ENCODE measurements around the gene NAP1L2.
"Not testable (repeated sequence)": the region's sequence is repeated elsewhere in the genome, so short reads cannot be mapped to it uniquely, and the experiment has no call there.

The NAP1L2 gene

GRCh38 chrX:73214426-73215094 lies at the start of gene NAP1L2:
NAP1L2 (minus strand) TSS chrX:73214851; CDS start chrX:73214492, 359 bp downstream.
- no peak for DNase-seq

GRCh38 chrX:73262991-73263390 lies 48.3 kb upstream of the NAP1L2 start:
- DNase-seq, result peak; percentile 0 to 6

- no peak for DNase-seq
Observed at GRCh38 chrX:73239242-73239641, 24.6 kb upstream of the NAP1L2 start.

- DNase-seq, result no peak
Observed at GRCh38 chrX:73217621-73218020, 3.0 kb upstream of the NAP1L2 start.

GRCh38 chrX:73215246-73215645 lies 595 bp upstream of the NAP1L2 start:
- DNase-seq, result no peak

GRCh38 chrX:73213734-73214425 lies 771 bp downstream of the NAP1L2 start:
- no peak for DNase-seq

GRCh38 chrX:73206366-73206765 lies 8.3 kb downstream of the NAP1L2 start:
- no peak for DNase-seq

- DNase-seq, result no peak
Observed at GRCh38 chrX:73182502-73183114, 32.0 kb downstream of the NAP1L2 start.

- DNase-seq, result not testable (repeated sequence)
Observed at GRCh38 chrX:73168945-73169344, 45.7 kb downstream of the NAP1L2 start.
